Panc1 (cell line): Measurements from ENCODE around the gene FXYD4. TPM values are rescaled to one million over a fixed set of nuclear protein-coding genes. Genes with fewer than 3 reads are reported as not detected.

Experiments used
- ATAC-seq: fragments of 200-7000 bp; cut with Tn5 transposase; 2 replicates; pipeline ENCODE4 v1.9.1; 2020; ENCODE audit warnings: mild to moderate bottlenecking, moderate library complexity
- BruUV-seq: library from RNA; stranded (reverse); fragments of 400-500 nt; replicated peaks from 2 replicates; lab custom pipeline; 2021; lab: Mats Ljungman, UMichigan
- CTCF ChIA-PET: fragments of 300-600 bp; sonication (Branson Sonifier 250); formaldehyde crosslinking; loops from one replicate; lab custom pipeline; 2022; ENCODE audit warnings: antibody characterized with exemption; lab: Charles Lee
- POLR2A ChIA-PET: fragments of 300-600 bp; sonication (Branson Sonifier 250); formaldehyde crosslinking; loops from one replicate; lab custom pipeline; 2022; ENCODE audit warnings: antibody characterized with exemption; lab: Charles Lee
- DNase-seq: peaks from one replicate; pipeline ENCODE4 v3.0.0-alpha.2; 2010; ENCODE audit warnings: low read depth, low spot score
- H3K27ac ChIP-seq: 2 replicates; pipeline ENCODE4 v1.5.1; 2011; ENCODE audit warnings: mild to moderate bottlenecking, low read length, inconsistent platforms
- H3K27me3 ChIP-seq: fragments of 200-500 bp; sonication (Bioruptor generic); 2 replicates; pipeline ENCODE4 v1.6.0; 2014; ENCODE audit warnings: low read length, inconsistent platforms; ENCODE audit not compliant: control insufficient read depth, insufficient read depth
- H3K36me3 ChIP-seq: fragments of 200-500 bp; sonication (Bioruptor generic); 2 replicates; pipeline ENCODE4 v1.5.1; 2014; ENCODE audit warnings: inconsistent platforms, mild to moderate bottlenecking, low read length, moderate library complexity; ENCODE audit not compliant: control insufficient read depth, insufficient read depth
- H3K4me1 ChIP-seq: 2 replicates; pipeline ENCODE4 v1.5.1; 2011; ENCODE audit warnings: inconsistent platforms, mild to moderate bottlenecking, low read length, moderate library complexity; ENCODE audit not compliant: control insufficient read depth, insufficient read depth
- H3K4me3 ChIP-seq, 2 experiments: 2 replicates each; pipeline ENCODE4 v1.5.1; 2011 to 2012; ENCODE audit warnings: low read depth in 2 of 2, low read length in 2 of 2, mild to moderate bottlenecking in 2 of 2, inconsistent platforms in 1 of 2, moderate library complexity in 1 of 2
- H3K9me3 ChIP-seq: fragments of 200-500 bp; sonication (Bioruptor generic); 2 replicates; pipeline ENCODE4 v1.5.1; 2014; ENCODE audit warnings: low read depth, mild to moderate bottlenecking, inconsistent platforms, low read length, moderate library complexity; ENCODE audit not compliant: control insufficient read depth, insufficient read depth
- CTCF ChIP-seq: fragments of 450-650 bp; IDR thresholded peaks from 2 replicates; pipeline ENCODE4 v1.5.1; 2017; ENCODE audit warnings: mild to moderate bottlenecking
- POLR2AphosphoS5 ChIP-seq: IDR thresholded peaks from 2 replicates; pipeline ENCODE4 v1.6.1; 2012; ENCODE audit warnings: mild to moderate bottlenecking, low read depth, low read length, moderate library complexity
- REST ChIP-seq, 2 experiments: IDR thresholded peaks; 2 replicates each; pipeline ENCODE4 v1.6.1; 2011 to 2012; ENCODE audit warnings: low read depth in 2 of 2, control low read depth in 1 of 2, low read length in 1 of 2, mild to moderate bottlenecking in 1 of 2, moderate library complexity in 1 of 2; ENCODE audit not compliant: insufficient read depth in 1 of 2
- SIN3A ChIP-seq: IDR thresholded peaks from 2 replicates; pipeline ENCODE4 v1.6.1; 2012; ENCODE audit warnings: low read depth, mild to moderate bottlenecking, low read length, moderate library complexity, borderline replicate concordance; ENCODE audit not compliant: insufficient read depth
- TCF7L2 ChIP-seq: IDR thresholded peaks from 2 replicates; pipeline ENCODE4 v1.6.1; 2011; ENCODE audit warnings: mild to moderate bottlenecking, low read depth, low read length, inconsistent platforms
- in situ Hi-C: cut with HindIII; loops from 2 replicates; pipeline ENCODE4 v1.10.0; 2016; ENCODE audit warnings: low sequenced_read_pairs, low pct_unique_long_range_greater_than_20kb
- intact Hi-C: fragments of 100-400 bp; cut with micrococcal nuclease; formaldehyde crosslinking; loops from one replicate; pipeline ENCODE4 v1.10.0; 2022; ENCODE audit not compliant: unreplicated experiment
- total RNA-seq: library from RNA; stranded (reverse); gene quantifications from one replicate; pipeline ENCODE4 v1.2.1, GENCODE V29; 2021; ENCODE audit not compliant: unreplicated experiment

The FXYD4 gene
- total RNA-seq, 1 experiment from 2014 or later = not detected

GRCh38 chr10:43365001-43365400, 6.4 kb upstream of the FXYD4 start:
- intact Hi-C loops = no loop called here
- DNase-seq (no peak), ATAC-seq (no peak)
- POLR2A ChIA-PET = no interaction called here
- no peak for TF ChIP-seq TCF7L2
- TF ChIP-seq SIN3A = no peak
- no peak for TF ChIP-seq CTCF
- no peak for TF ChIP-seq REST (IDR thresholded peaks at IDR 0.05; ENCODE audit: insufficient read depth in 1 of 2, low read depth in 2 of 2, low read length in 1 of 2)
- TF ChIP-seq POLR2AphosphoS5 = no peak
- peaks cover 10% of the 10 kb centered on the region for H3K4me1 ChIP-seq
- H3K4me3 ChIP-seq = no peak overlapping the region
- no peaks in the 10 kb centered on the region for H3K27me3 ChIP-seq
- no peak overlapping the region for H3K27ac ChIP-seq
- no peaks in the 10 kb centered on the region for H3K9me3 ChIP-seq
- H3K36me3 ChIP-seq = no peaks in the 10 kb centered on the region; the same call in 1 of the 2 replicates
- BruUV-seq = no TSS peak
- in situ Hi-C loops = no loop called here
- CTCF ChIA-PET = no interaction called here

- in situ Hi-C loops (no loop called here), intact Hi-C loops (no loop called here)
- Histone ChIP-seq H3K27ac (no peak overlapping the region), H3K36me3 (no peaks in the 10 kb centered on the region), H3K27me3 (no peaks in the 10 kb centered on the region), H3K4me1 (no peaks in the 10 kb centered on the region), H3K4me3 (no peak overlapping the region), H3K9me3 (no peaks in the 10 kb centered on the region)
- ATAC-seq (no peak), DNase-seq (no peak)
- TF ChIP-seq CTCF = no peak
- TF ChIP-seq REST (IDR thresholded peaks at IDR 0.05; ENCODE audit: insufficient read depth in 1 of 2, low read depth in 2 of 2, low read length in 1 of 2) = no peak
- no peak for TF ChIP-seq POLR2AphosphoS5
- no peak for TF ChIP-seq TCF7L2
- no peak for TF ChIP-seq SIN3A
- ChIA-PET POLR2A (no interaction called here), CTCF (interaction anchor here (0.6 to 0.7 kb wide), 2 partner anchors 93 to 166 kb away, joined by 3 read pairs; no protein-coding TSS in a partner anchor)
- no TSS peak for BruUV-seq
These were observed 1.5 kb upstream of the FXYD4 start for GRCh38 chr10:43369921-43370320.
